Measurements from ENCODE around the gene CLDN3.

- TF ChIP-seq POLR2A (IDR thresholded peaks at IDR 0.05) (no peak), CTCF (IDR thresholded peaks at IDR 0.05) (no peak), POLR2AphosphoS5 (IDR thresholded peaks at IDR 0.05) (no peak), EP300 (IDR thresholded peaks at IDR 0.05; ENCODE audit: low read depth) (no peak)
Observed at GRCh38 chr7:73761854-73762658, 8.0 kb downstream of the CLDN3 start.
